ENCODE results near the gene PLCXD3. TPM values are rescaled to one million over a fixed set of nuclear protein-coding genes. Genes with fewer than 3 reads are reported as not detected.

The PLCXD3 gene
- total RNA-seq, 1 experiment from 2014 or later = 0.04 TPM

DNA sequence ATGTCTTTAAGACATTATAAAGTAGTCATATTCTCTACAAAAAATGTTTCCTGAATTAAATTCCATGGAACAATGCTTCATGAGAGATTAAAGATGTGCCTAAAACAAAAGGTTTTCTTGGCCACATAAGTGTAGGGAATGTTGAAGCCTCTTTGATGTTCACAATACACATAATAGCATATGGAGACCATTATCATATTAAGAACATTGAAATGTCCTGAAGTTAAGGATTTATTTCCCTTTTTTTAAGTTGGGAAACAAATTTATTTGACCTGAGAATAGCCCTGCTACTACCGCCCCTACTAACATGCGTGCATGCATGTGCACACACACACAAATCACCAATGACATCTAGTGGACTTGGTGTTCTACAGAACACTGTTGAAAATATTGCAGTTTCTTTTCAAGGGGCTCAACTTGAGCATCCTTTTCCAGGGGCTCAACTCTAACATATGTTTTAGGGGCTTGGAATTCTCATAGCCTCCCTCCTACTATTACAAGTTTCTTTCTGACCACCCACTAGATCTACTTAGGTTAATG lies 172.2 kb downstream of the PLCXD3 start:
- no peak overlapping the region for H3K4me3 Mint-ChIP-seq
- no peaks in the 10 kb centered on the region for H3K9me3 Mint-ChIP-seq
- H3K27me3 Mint-ChIP-seq (ENCODE audit: low read depth) = no peaks in the 10 kb centered on the region
- peaks cover 18% of the 10 kb centered on the region for H3K4me1 Mint-ChIP-seq
- TF ChIP-seq, protein P1, sequence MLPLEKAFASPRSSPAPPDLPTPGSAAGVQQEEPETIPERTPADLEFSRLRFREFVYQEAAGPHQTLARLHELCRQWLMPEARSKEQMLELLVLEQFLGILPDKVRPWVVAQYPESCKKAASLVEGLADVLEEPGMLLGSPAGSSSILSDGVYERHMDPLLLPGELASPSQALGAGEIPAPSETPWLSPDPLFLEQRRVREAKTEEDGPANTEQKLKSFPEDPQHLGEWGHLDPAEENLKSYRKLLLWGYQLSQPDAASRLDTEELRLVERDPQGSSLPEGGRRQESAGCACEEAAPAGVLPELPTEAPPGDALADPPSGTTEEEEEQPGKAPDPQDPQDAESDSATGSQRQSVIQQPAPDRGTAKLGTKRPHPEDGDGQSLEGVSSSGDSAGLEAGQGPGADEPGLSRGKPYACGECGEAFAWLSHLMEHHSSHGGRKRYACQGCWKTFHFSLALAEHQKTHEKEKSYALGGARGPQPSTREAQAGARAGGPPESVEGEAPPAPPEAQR (CRISPR knock-in tag; IDR thresholded peaks at IDR 0.05) = no peak
- TF ChIP-seq ARID4B (CRISPR knock-in tag; IDR thresholded peaks at IDR 0.05; ENCODE audit: borderline replicate concordance) (no peak), TEAD1 (CRISPR knock-in tag; IDR thresholded peaks at IDR 0.05) (no peak), RELA (CRISPR knock-in tag; IDR thresholded peaks at IDR 0.05; ENCODE audit: borderline replicate concordance) (no peak), ZNF671 (CRISPR knock-in tag; IDR thresholded peaks at IDR 0.05) (no peak), ETV6 (CRISPR knock-in tag; IDR thresholded peaks at IDR 0.05) (no peak), GABPB1 (CRISPR knock-in tag; IDR thresholded peaks at IDR 0.05) (no peak), FOXJ3 (CRISPR knock-in tag; IDR thresholded peaks at IDR 0.05; ENCODE audit: borderline replicate concordance) (no peak), GRHL2 (CRISPR knock-in tag; IDR thresholded peaks at IDR 0.05; ENCODE audit: insufficient replicate concordance, severe bottlenecking) (no peak), FOXP1 (CRISPR knock-in tag; IDR thresholded peaks at IDR 0.05; ENCODE audit: borderline replicate concordance) (no peak), IRF2 (CRISPR knock-in tag; IDR thresholded peaks at IDR 0.05; ENCODE audit: borderline replicate concordance, low read depth) (no peak), ZBTB21 (CRISPR knock-in tag; IDR thresholded peaks at IDR 0.05; ENCODE audit: borderline replicate concordance) (no peak), SMAD3 (CRISPR knock-in tag; IDR thresholded peaks at IDR 0.05; ENCODE audit: borderline replicate concordance) (no peak), KAT7 (CRISPR knock-in tag; IDR thresholded peaks at IDR 0.05; ENCODE audit: borderline replicate concordance) (no peak)
- TF ChIP-seq, protein P2, sequence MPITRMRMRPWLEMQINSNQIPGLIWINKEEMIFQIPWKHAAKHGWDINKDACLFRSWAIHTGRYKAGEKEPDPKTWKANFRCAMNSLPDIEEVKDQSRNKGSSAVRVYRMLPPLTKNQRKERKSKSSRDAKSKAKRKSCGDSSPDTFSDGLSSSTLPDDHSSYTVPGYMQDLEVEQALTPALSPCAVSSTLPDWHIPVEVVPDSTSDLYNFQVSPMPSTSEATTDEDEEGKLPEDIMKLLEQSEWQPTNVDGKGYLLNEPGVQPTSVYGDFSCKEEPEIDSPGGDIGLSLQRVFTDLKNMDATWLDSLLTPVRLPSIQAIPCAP (CRISPR knock-in tag; IDR thresholded peaks at IDR 0.05) = no peak
- TF ChIP-seq, protein P3, sequence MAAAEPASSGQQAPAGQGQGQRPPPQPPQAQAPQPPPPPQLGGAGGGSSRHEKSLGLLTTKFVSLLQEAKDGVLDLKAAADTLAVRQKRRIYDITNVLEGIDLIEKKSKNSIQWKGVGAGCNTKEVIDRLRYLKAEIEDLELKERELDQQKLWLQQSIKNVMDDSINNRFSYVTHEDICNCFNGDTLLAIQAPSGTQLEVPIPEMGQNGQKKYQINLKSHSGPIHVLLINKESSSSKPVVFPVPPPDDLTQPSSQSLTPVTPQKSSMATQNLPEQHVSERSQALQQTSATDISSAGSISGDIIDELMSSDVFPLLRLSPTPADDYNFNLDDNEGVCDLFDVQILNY (CRISPR knock-in tag; IDR thresholded peaks at IDR 0.05) = no peak
- TF ChIP-seq, protein P4, sequence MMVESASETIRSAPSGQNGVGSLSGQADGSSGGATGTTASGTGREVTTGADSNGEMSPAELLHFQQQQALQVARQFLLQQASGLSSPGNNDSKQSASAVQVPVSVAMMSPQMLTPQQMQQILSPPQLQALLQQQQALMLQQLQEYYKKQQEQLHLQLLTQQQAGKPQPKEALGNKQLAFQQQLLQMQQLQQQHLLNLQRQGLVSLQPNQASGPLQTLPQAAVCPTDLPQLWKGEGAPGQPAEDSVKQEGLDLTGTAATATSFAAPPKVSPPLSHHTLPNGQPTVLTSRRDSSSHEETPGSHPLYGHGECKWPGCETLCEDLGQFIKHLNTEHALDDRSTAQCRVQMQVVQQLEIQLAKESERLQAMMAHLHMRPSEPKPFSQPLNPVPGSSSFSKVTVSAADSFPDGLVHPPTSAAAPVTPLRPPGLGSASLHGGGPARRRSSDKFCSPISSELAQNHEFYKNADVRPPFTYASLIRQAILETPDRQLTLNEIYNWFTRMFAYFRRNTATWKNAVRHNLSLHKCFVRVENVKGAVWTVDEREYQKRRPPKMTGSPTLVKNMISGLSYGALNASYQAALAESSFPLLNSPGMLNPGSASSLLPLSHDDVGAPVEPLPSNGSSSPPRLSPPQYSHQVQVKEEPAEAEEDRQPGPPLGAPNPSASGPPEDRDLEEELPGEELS (CRISPR knock-in tag; IDR thresholded peaks at IDR 0.05) = no peak
- H3K36me3 Mint-ChIP-seq = no peaks in the 10 kb centered on the region
- CTCF ChIA-PET = no interaction called here
- ATAC-seq (no peak), DNase-seq (ENCODE audit: low spot score) (no peak)
- no peak overlapping the region for H3K27ac Mint-ChIP-seq
- POLR2A ChIA-PET = no interaction called here

Data from WTC11 (cell line).